ENCODE results near the gene PLXNB3.

Gene PLXNB3

GRCh38 chrX:153781428-153782047 is 17.5 kb downstream of the PLXNB3 start:
- in situ Hi-C loops (cut with HindIII; ENCODE audit: low pct_unique_long_range_greater_than_20kb, low sequenced_read_pairs): no loop called here
- DNase-seq (ENCODE audit: low read depth in 1 of 2, low spot score in 1 of 2): no peak

DNA sequence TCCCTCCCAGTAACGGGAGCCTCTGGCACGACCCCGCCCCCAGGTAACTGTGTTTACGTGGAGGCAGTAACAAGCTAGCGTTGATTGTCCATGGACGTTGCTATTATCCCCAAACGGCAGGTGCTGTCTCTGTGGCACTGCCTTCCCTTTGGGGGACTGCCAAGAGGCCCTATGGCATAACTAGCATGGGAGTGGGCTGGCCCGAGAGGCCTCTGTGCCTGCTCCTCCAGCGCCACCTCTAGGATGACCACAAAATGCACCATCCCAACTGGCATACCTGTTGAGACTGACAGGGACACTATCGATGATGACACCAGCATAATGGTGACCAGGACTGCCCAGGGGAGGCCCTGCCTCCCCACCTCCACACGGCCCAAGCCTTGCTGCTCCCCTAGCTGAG is 18.3 kb downstream of the PLXNB3 start:
- peak in 1 of 2 experiments; percentile 6 for DNase-seq (ENCODE audit: low read depth in 1 of 2, low spot score in 1 of 2)
- in situ Hi-C loops (cut with HindIII; ENCODE audit: low pct_unique_long_range_greater_than_20kb, low sequenced_read_pairs): no loop called here
- TF ChIP-seq JUND (IDR thresholded peaks at IDR 0.05; ENCODE audit: low read depth): no peak

More at GRCh38 chrX:153781428-153782047, 17.5 kb downstream of the PLXNB3 start:
- TF ChIP-seq JUND (IDR thresholded peaks at IDR 0.05; ENCODE audit: low read depth): no peak

- in situ Hi-C loops (cut with HindIII; ENCODE audit: low pct_unique_long_range_greater_than_20kb, low sequenced_read_pairs): no loop called here
- DNase-seq (ENCODE audit: low read depth in 1 of 2, low spot score in 1 of 2): no peak
- TF ChIP-seq JUND (IDR thresholded peaks at IDR 0.05; ENCODE audit: low read depth): no peak
Observed at GRCh38 chrX:153782871-153783270, 18.8 kb downstream of the PLXNB3 start.

GRCh38 chrX:153783378-153784013 is 19.4 kb downstream of the PLXNB3 start:
- in situ Hi-C loops (cut with HindIII; ENCODE audit: low pct_unique_long_range_greater_than_20kb, low sequenced_read_pairs): no loop called here
- no peak for TF ChIP-seq JUND (IDR thresholded peaks at IDR 0.05; ENCODE audit: low read depth)
- DNase-seq (ENCODE audit: low read depth in 1 of 2, low spot score in 1 of 2): no peak

DNA sequence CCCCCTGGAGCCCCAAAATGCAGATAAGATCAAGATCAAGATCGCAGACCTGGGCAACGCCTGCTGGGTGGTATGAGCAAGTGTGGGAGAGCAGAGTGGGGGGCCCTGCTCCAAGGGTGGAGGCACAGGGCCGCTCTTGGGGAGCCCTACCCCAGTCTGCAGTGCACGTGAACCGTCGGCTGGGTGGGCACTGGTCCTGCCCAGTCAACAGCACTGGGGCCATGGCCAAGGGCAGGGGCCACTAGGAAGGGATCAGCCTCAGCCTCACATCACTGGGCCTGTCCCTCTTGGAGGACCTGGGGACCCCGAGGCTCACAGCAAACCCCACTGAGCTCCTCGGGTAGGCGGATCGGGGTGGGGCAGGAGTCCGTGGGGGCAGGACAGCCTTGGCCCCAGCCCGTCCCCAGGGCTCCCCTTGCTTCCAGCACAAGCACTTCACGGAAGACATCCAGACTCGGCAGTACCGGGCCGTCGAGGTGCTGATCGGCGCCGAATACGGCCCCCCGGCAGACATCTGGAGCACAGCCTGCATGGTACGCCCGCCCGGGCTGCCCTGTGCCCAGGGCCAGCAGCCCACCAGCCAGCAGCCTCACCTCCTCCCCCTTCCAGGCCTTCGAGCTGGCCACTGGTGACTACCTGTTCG is 20.4 kb downstream of the PLXNB3 start:
- no peak for DNase-seq (ENCODE audit: low read depth in 1 of 2, low spot score in 1 of 2)
- in situ Hi-C loops (cut with HindIII; ENCODE audit: low pct_unique_long_range_greater_than_20kb, low sequenced_read_pairs): no loop called here
- TF ChIP-seq JUND (IDR thresholded peaks at IDR 0.05; ENCODE audit: low read depth): no peak

DNA sequence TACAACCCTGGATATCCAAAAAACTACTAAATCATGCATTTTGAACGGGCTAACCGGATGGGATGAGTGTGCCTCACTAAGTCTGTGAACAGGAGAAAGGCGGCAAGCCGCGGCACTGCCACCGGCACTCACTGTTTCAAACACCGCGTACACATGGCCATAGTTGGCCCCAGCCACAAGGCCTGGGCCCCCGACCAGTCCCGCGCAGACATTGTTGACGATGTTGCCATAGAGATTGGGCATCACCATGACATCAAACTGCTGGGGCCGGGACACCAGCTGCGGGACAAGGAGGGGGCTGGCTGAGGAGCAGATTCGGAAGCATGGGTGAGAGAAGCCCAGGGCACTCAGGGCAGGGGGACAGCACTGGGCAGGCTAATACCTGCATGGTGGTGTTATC is 22.6 kb downstream of the PLXNB3 start:
- no peak for TF ChIP-seq JUND (IDR thresholded peaks at IDR 0.05; ENCODE audit: low read depth)
- DNase-seq (ENCODE audit: low read depth in 1 of 2, low spot score in 1 of 2): no peak
- in situ Hi-C loops (cut with HindIII; ENCODE audit: low pct_unique_long_range_greater_than_20kb, low sequenced_read_pairs): no loop called here

DNA sequence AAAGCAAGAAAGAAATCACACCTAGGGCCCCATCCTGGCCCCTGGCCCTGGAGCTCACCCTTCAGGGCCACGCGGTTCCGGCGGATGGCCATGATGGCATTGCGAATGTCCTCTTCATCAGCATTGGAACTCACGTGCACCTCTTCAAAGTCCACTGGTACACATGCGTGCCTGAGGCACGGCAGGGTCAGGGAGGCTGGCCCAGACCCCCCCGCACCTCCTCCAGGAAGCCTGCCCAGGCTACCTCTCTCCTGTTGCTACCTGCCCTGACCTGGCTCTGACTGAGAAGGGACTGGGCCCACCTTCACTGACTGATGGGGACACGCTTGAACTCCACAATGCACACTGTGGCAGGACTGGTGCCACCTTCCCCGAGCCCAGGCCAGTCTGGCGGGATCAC is 25.6 kb downstream of the PLXNB3 start:
- in situ Hi-C loops (cut with HindIII; ENCODE audit: low pct_unique_long_range_greater_than_20kb, low sequenced_read_pairs): no loop called here
- no peak for TF ChIP-seq JUND (IDR thresholded peaks at IDR 0.05; ENCODE audit: low read depth)
- no peak for DNase-seq (ENCODE audit: low read depth in 1 of 2, low spot score in 1 of 2)

DNA sequence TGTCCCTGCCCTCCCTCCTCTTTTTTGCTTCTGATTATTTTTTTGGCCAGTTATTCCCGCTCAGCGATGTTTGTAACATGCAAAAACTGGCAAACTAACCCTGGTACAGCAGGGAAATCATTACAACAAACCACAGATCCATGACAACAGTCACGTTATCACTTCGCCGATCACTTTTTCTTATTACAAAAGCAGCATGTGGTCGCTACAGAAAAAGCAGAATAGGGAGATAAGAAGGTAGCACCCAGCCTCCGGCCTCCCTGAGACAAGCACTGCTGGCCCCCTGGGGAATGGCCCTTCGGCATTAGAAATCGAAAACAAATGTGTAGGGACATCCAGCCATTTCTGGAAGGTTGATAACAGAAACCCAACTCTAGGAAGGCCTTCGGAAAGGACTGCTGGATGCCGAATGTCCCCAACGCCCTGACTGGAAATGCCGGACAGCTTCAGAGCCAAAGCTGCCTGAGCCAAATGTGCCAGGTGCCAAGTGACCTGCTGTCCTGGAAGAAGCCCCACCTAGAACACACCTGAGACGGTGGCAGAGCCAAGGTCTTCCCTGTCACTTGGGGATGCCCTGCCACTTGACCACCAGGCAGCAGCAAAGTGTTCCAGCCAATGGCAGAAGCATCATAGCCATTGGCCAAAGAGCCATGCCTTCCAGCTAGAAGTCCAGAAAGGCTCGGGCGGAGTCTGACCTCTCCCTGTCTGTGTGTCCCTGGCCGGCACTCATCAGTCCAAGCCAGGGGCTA is 27.2 kb downstream of the PLXNB3 start:
- in situ Hi-C loops (cut with HindIII; ENCODE audit: low pct_unique_long_range_greater_than_20kb, low sequenced_read_pairs): no loop called here
- TF ChIP-seq JUND (IDR thresholded peaks at IDR 0.05; ENCODE audit: low read depth): no peak
- DNase-seq (ENCODE audit: low read depth in 1 of 2, low spot score in 1 of 2): no peak

DNA sequence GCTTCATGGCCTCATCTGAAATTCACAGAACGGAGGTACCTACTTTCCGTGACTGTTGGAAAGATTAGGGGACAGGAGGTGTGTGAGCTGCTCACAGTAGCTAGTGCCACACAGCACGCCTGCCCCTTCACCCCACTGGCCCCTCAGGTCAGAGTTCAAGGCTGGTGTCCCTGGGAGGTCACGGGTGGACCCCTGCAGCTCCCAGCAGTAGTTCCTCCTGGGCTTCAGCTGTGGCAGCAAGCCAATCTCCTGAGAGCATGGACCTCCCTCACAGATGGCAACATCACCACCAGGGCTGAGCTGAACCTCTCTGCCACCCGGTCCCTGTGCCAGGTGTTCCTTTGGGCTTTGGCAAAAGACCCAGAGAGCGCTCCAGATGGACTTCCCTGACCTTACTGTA is 28.3 kb downstream of the PLXNB3 start:
- TF ChIP-seq JUND (IDR thresholded peaks at IDR 0.05; ENCODE audit: low read depth): no peak
- in situ Hi-C loops (cut with HindIII; ENCODE audit: low pct_unique_long_range_greater_than_20kb, low sequenced_read_pairs): no loop called here
- DNase-seq (ENCODE audit: low read depth in 1 of 2, low spot score in 1 of 2): no peak

GRCh38 chrX:153793291-153793690 is 29.2 kb downstream of the PLXNB3 start:
- in situ Hi-C loops (cut with HindIII; ENCODE audit: low pct_unique_long_range_greater_than_20kb, low sequenced_read_pairs): no loop called here
- no peak for DNase-seq (ENCODE audit: low read depth in 1 of 2, low spot score in 1 of 2)
- TF ChIP-seq JUND (IDR thresholded peaks at IDR 0.05; ENCODE audit: low read depth): no peak

- DNase-seq (ENCODE audit: low read depth in 1 of 2, low spot score in 1 of 2): peak; percentile 91 to 93
- no peak for TF ChIP-seq JUND (IDR thresholded peaks at IDR 0.05; ENCODE audit: low read depth)
- in situ Hi-C loops (cut with HindIII; ENCODE audit: low pct_unique_long_range_greater_than_20kb, low sequenced_read_pairs): no loop called here
Observed at GRCh38 chrX:153794018-153794896, 30.2 kb downstream of the PLXNB3 start, which contains the start of the genes IDH3G and SSR4. IDH3G (minus strand) TSS chrX:153794375; CDS start chrX:153794326, 49 bp downstream. SSR4 (plus strand) TSS chrX:153794668; CDS start chrX:153794688, 20 bp downstream.
